Nephron progenitor cell (in vitro differentiated cells): ENCODE data around the gene ATP5F1A.

Source experiments
- DNase-seq: peaks from one replicate; pipeline ENCODE4 v3.0.0; 2021
- H3K27ac Mint-ChIP-seq: 2 replicates; pipeline ENCODE4 v1.8.0; 2021; ENCODE audit warnings: mild to moderate bottlenecking, moderate library complexity, mixed read lengths
- H3K27me3 Mint-ChIP-seq: 2 replicates; pipeline ENCODE4 v1.8.0; 2021; ENCODE audit warnings: mild to moderate bottlenecking, low read depth, mixed read lengths; ENCODE audit not compliant: poor library complexity
- H3K36me3 Mint-ChIP-seq: 2 replicates; pipeline ENCODE4 v1.8.0; 2021; ENCODE audit warnings: low read depth, mixed read lengths
- H3K4me1 Mint-ChIP-seq: 2 replicates; pipeline ENCODE4 v1.8.0; 2021; ENCODE audit warnings: mixed read lengths
- H3K4me3 Mint-ChIP-seq: 2 replicates; pipeline ENCODE4 v1.8.0; 2021; ENCODE audit warnings: mild to moderate bottlenecking, moderate library complexity, mixed read lengths
- H3K9me3 Mint-ChIP-seq: 2 replicates; pipeline ENCODE4 v1.8.0; 2021; ENCODE audit warnings: mild to moderate bottlenecking, moderate library complexity, mixed read lengths
- CTCF ChIP-seq: fragments of 200-600 bp; sonication (generic); IDR thresholded peaks from 2 replicates; pipeline ENCODE4 v1.5.0; 2021; ENCODE audit warnings: antibody characterized with exemption

Gene ATP5F1A

GRCh38 chr18:46037512-46038305 lies 60.4 kb downstream of the ATP5F1A start:
- peaks cover 8% of the 10 kb centered on the region for H3K36me3 Mint-ChIP-seq
- no peak for TF ChIP-seq CTCF
- no peaks in the 10 kb centered on the region for H3K9me3 Mint-ChIP-seq
- no peak for DNase-seq
- no peaks in the 10 kb centered on the region for H3K4me1 Mint-ChIP-seq
- no peak overlapping the region for H3K27ac Mint-ChIP-seq
- no peak overlapping the region for H3K4me3 Mint-ChIP-seq
- no peaks in the 10 kb centered on the region for H3K27me3 Mint-ChIP-seq

- no peak overlapping the region for H3K27ac Mint-ChIP-seq
- H3K4me1 Mint-ChIP-seq = no peaks in the 10 kb centered on the region
- TF ChIP-seq CTCF = no peak
- DNase-seq = no peak
- peaks cover 11% of the 10 kb centered on the region for H3K36me3 Mint-ChIP-seq
- peaks cover 3% of the 10 kb centered on the region for H3K9me3 Mint-ChIP-seq
- H3K4me3 Mint-ChIP-seq = no peak overlapping the region
- H3K27me3 Mint-ChIP-seq = no peaks in the 10 kb centered on the region
These were observed 62.1 kb downstream of the ATP5F1A start for GRCh38 chr18:46035696-46036680.

GRCh38 chr18:46034230-46034629 lies 63.9 kb downstream of the ATP5F1A start:
- peaks cover 18% of the 10 kb centered on the region for H3K36me3 Mint-ChIP-seq
- no peak for TF ChIP-seq CTCF
- peaks cover 16% of the 10 kb centered on the region for H3K27me3 Mint-ChIP-seq
- H3K9me3 Mint-ChIP-seq = peaks cover 19% of the 10 kb centered on the region
- no peak overlapping the region for H3K27ac Mint-ChIP-seq
- no peaks in the 10 kb centered on the region for H3K4me1 Mint-ChIP-seq
- DNase-seq = no peak
- H3K4me3 Mint-ChIP-seq = no peak overlapping the region

GRCh38 chr18:46031741-46032140 lies 66.4 kb downstream of the ATP5F1A start:
- H3K9me3 Mint-ChIP-seq = peaks cover 32% of the 10 kb centered on the region
- H3K4me1 Mint-ChIP-seq = peaks cover 6% of the 10 kb centered on the region
- H3K4me3 Mint-ChIP-seq = no peak overlapping the region
- TF ChIP-seq CTCF = no peak
- peaks cover 27% of the 10 kb centered on the region for H3K36me3 Mint-ChIP-seq
- H3K27me3 Mint-ChIP-seq = peaks cover 35% of the 10 kb centered on the region
- no peak for DNase-seq
- no peak overlapping the region for H3K27ac Mint-ChIP-seq
